ENCODE data around the gene PRR11.
"Not testable (repeated sequence)": the region's sequence is repeated elsewhere in the genome, so short reads cannot be mapped to it uniquely, and the experiment has no call there.

Gene PRR11

DNA sequence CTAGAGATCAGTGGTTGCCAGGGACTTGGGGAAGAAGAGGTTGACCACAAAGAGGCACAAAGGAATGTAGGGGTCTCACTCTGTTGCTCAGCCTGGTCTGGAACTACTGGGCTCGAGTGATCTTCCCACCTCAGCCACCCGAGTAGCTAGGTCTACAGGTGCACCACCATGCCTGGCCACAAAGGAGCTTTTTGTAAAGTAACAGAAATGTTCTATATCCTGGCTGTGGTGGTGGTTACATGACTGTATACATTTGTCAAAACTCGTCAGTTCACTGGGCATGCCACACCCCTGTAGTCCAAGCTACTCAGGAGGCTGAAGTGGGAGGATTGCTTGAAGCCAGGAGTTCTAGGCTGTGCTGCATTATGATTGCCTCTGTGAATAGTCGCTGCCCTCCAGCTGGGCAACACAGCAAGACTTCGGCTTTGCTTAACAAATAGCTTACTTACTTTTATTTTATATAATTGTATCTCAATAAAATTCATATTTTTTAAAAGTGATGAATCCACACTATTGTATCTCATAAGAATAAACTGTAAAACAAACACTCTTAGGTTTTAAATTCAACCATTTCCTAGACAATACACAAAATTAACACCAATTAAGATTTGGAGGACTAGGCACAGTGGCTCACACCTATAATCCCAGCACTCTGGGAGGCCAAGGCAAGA is 5.6 kb upstream of the PRR11 start:
- H3K4me3 ChIP-seq (ENCODE audit: low read length) = no peak overlapping the region
- DNase-seq (ENCODE audit: low read depth, low spot score) = peak; percentile 67

DNA sequence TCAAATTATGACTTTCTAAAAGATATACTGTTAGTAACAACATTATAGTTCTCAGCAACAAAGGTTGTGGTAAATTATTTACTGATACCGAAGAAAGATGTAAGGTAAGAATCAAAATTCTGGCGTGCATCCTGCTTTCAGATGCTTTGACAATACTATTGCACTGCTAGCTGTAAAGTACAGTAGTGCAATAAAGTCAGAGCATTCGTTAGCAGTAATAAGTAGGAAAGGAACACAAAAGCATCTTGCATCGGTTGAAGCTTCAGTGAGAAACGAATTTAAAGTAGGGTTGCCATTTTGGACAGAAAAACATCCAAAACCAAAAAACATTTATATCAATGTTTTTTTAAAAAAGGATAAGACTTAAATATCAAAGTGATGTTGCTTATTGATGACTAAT is 4.5 kb upstream of the PRR11 start:
- H3K4me3 ChIP-seq (ENCODE audit: low read length) = no peak overlapping the region
- DNase-seq (ENCODE audit: low read depth, low spot score) = peak; percentile 35

DNA sequence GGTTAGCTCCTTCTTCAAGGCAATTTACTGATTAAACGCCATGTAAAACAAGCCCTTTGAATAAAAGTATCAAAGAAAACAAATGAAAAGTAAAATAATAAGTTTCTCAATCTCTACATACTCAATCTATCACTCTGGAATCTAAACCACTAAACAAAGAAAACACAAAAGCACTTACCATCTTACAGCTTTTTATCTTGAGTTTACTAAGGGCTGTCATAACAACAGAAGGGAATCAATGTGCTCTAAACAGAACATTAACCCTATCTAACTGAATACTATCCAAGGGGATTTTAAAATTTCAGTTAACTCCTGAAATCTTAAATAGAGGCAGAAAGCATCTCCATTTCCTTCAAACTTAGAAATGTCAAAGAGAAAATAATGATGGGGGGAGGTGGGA is 4.0 kb upstream of the PRR11 start:
- peak overlapping the region; percentile 20 for H3K4me3 ChIP-seq (ENCODE audit: low read length)

DNA sequence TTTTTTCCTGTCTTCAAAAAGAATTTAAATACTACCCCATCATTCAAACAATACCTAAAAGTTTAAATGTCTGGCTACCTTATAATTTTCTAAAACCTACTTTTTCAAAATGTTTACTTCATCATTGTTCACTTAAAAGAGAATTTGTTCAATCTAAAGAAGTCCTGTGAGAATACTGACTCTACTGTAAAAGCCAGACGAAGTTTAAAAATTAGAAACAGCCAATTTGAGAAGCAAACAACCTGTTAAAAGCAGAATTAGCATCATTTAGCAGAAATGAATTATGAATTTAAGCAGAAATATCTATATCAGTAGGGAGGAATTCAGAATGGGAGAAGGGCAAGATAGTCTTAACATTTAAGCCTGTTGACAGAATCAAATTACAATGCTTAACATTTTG is 2.6 kb upstream of the PRR11 start:
- DNase-seq (ENCODE audit: low read depth, low spot score) = no peak
- peak overlapping the region; percentile 76 for H3K4me3 ChIP-seq (ENCODE audit: low read length)

More for the DNA sequence above, 4.0 kb upstream of the PRR11 start:
- no peak for DNase-seq (ENCODE audit: low read depth, low spot score)

DNA sequence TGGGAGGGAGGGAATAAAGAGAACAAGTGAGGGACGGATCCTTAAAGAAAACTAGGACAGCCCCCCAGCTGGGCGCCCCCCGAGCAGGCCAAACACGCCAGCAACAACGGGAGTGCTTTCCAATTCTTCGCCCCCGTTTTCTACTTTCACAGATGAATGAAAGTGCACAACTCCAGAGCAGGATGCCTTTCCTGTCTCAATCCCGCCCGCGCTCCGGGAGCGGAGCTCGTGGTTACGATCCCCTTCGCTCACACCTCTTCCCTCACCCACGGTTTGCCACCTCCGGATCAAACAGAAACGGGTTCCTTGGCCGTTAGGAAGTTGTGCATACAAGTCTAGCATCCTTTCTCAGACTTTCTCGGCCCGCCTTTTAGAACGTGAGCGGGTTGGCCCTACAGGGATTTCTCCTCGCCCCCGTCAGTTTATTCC is 1.2 kb upstream of the PRR11 start:
- DNase-seq (ENCODE audit: low read depth, low spot score) = peak; percentile 49
- H3K4me3 ChIP-seq (ENCODE audit: low read length) = peak overlapping the region; percentile 76

DNA sequence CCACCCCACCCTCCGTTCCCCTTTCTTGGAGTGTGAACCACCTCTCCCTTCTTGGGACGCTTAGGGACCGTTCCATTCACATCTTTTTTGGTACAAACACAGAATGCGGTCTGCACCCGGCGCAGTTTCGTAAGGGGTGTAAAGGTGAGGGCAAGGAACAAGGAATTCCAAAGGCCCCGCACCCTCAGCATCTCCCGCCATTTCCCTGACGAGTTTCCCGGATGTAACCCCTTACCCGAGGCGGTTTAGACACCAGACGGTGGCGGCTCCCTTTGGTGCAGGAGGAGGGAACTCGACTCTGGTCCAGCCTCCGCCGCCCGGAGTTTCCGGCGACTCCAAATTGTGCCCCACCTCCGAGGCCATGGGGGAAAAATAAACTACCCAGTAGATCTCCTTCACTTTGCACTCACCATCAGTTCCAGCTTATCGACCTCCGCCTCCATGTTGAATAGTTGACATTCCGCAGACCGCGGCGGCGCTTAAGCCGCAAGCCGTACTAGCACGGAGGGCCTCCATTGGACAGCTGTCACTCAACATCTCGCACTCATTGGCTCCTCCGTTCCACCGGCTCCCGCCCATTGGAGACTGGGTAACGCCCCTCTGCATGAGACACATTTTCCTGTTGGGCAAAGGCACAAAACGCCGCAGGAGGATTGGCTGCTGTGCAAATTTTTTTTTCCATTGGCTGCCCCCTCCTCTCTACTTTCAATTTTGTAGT is 666 bp upstream of the PRR11 start, which contains the start of gene SKA2:
Gene SKA2, minus strand, starts transcription at position 466 of the 718 bp plus-strand sequence. Its CDS starts 23 bp downstream, at position 443.
- no peak for DNase-seq (ENCODE audit: low read depth, low spot score)
- H3K4me3 ChIP-seq (ENCODE audit: low read length) = peak within 1 kb of the TSS; percentile 94

DNA sequence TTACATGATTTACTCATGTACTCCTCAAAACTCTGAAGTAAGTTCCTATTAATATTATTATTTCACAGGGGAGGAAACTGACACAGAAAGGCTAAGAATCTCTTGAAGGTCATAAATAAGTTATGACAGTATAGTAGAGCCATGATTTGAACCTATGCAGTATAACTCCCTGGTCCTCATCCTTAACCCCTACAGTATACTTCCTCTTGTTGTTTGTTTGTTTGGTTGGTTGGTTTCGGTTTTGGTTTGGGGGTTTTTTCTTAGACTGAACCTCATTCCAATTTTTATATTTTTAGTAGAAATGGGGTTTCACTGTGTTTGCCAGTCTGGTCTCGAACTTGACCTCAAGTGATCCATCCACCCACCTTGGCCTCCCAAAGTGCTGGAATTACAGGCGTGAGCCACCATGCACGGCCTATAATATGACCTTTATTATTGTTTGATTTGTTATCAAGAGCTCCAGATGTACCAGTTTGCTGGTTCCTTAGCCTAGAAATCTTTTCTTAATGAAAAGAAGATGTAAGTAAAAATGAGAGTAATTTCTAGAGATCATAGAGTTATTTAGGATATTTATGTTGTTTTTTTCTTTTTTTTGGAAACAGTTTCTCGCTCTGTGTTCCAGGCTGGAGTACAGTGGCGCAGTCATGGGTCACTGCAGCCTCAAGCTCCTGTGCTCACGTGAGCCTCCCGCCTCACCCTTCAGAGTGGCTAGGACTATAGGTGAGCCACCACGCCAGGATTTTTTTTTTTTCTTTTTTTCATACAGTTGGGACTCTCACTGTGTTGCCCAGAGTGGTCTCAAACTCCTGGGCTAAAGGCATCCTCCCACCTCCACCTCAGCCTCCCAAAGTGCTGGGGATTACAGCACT is 4.8 kb downstream of the PRR11 start:
- no peak for DNase-seq (ENCODE audit: low read depth, low spot score)

DNA sequence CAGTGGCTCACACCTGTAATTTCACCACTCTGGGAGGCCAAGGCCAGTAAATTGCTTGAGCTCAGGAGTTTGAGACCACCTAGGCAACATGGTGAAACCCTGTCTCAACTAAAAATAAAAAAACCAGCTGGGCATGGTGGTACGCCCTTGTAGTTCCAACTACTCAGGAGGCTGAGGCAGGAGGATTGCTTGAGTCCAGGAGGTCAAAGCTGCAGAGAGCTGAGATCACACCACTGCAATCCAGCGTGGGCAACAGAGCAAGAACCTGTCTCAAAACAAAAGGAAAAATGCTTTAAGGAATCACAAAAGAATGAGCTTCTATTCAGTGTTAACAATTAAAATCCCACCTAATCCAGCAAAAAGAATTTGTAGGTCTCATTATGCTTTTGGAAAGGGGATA is 5.9 kb downstream of the PRR11 start:
- H3K4me3 ChIP-seq (ENCODE audit: low read length) = no peak overlapping the region
- DNase-seq (ENCODE audit: low read depth, low spot score) = no peak

More for the DNA sequence above, 4.8 kb downstream of the PRR11 start:
- no peak overlapping the region; the same call in 1 of the 2 replicates for H3K4me3 ChIP-seq (ENCODE audit: low read length)

DNA sequence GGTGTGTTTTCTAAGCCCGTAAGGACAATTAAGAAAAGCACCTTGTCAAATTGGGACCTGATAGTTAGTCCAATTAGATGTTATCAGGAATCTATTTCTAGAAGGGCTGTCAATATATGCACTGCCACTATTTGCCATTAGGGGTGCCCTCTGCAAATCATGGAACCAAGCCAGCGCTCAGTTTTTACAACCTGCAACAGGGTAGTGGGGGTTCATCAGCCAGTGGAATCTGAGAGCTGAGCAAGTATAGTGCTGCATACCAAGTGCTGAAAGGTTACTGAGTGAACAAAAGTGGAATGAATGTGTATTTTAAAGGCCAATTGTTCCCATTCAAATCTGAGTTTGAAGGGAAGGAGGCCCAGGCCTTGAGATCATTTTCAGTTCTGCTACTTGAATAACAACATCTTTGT is 10.4 kb downstream of the PRR11 start:
- DNase-seq (ENCODE audit: low read depth, low spot score) = peak; percentile 50
- no peak overlapping the region for H3K4me3 ChIP-seq (ENCODE audit: low read length)

DNA sequence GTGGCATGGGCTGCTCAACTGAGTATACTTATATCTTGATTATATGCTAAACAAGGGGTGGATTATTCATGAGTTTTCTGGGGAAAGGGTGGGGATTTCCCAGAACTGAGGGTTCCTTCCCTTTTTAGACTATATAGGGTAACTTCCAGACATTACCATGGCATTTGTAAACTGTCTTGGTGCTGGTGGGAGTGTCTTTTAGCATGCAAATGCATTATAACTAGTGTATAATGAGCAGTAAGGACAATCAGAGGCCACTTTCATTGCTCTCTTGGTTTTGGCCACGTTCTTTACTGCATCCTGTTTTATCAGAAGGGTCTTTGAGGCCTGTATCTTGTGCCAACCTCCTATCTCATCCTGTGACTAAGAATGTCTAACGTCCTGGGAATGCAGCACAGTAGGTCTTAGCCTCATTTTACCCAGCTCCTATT is 12.0 kb downstream of the PRR11 start:
- no peak for DNase-seq (ENCODE audit: low read depth, low spot score)
- no peak overlapping the region for H3K4me3 ChIP-seq (ENCODE audit: low read length)

DNA sequence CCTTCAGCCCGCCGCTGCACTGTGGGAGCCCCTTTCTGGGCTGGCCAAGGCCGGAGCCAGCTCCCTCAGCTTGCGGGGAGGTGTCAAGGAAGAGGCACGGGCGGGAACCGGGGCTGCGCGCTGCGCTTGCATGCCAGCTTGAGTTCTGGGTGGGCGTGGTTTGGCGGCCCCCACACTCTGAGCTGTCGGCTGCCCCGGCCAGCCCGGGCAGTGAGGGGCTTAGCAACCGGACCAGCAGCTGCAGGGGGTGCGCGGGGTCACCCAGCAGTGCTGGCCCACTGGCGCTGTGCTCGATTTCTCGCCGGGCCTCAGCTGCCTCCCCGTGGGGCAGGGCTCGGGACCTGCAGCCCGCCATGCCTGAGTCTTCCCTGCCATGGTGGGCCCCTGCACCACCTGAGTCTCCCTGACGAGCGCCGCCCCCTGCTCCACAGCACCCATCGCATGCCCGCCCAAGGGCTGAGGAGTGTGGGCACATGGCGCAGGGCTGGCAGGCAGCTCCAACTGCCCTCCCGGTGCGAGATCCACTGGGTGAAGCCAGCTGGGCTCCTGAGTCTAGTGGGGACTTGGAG is 17.0 kb downstream of the PRR11 start:
- H3K4me3 ChIP-seq (ENCODE audit: low read length) = no peak overlapping the region
- DNase-seq (ENCODE audit: low read depth, low spot score) = no peak

DNA sequence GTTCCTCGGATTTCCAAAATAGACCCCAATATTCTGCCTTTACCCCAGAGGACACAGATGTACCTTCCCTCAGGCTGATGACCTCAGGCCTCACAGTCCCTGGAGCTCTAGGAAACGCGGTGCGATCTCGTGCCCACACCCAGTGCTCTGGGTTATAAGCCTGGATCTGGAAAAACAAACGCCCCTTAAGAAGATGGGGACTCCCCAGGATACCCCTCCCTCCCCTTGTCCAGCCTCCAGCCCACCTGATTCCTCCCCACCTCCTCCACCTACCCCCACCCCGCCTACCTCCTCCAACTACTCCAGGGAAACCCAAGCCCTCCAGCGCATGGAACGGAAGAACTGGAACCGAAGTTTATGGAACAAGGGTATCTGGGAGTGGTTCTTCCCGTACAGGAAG is 19.1 kb downstream of the PRR11 start:
- no peak overlapping the region for H3K4me3 ChIP-seq (ENCODE audit: low read length)
- DNase-seq (ENCODE audit: low read depth, low spot score) = no peak

DNA sequence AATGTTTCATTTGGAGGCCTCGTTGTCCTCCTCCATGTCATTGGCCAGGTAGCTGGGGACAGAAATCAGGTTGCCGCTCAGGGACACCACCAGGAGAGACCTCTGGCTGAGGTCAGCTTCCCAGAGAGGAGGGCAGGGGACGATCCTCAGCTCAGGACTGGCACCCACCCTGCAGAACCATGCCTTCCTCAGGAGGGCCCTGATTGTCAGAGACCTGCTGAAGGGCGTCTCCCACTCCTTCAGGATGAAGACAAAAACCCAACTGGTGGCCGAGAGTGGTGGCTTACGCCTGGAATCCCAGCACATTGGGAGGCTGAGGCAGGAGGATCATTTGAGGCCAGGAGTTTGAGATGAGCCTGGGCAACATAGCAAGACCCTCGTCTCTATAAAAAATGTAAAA is 19.5 kb downstream of the PRR11 start:
- no peak for DNase-seq (ENCODE audit: low read depth, low spot score)
- H3K4me3 ChIP-seq (ENCODE audit: low read length) = no peak overlapping the region

DNA sequence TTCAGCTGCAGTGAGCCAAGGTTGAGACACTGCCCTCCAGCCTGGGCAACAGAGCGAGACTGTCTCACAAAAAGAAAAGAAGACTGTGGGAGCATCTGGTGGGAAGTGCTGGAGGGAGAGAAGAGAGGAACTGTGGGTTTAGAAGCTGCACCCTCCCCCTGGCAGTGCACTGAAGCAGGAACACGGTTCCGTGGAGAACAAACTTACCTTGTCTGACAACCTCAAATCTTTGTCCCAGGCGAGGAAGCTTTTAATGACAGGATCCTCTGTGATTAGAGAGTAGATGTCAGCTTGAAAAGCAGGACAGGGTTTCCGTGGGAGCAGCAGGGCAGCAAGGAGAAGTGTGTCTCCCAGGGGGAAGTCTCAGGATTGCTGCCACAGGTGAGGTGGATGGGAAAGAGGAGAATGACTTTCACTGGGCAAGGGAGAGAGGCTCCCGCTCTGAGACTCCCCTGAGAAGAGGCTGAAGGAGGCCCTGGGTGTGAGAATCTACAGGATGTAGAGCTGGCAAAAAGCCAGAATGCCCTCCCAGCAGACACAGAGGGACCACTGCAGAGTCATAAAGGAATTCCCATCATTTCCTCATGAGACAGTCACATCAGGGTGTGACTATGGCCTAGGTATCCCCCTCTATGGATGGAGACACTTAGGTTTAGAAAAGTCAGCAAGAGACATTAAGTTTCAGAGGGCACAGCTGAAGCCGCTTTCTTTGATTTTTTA is 22.9 kb downstream of the PRR11 start:
- DNase-seq (ENCODE audit: low read depth, low spot score) = no peak
- no peak overlapping the region for H3K4me3 ChIP-seq (ENCODE audit: low read length)

DNA sequence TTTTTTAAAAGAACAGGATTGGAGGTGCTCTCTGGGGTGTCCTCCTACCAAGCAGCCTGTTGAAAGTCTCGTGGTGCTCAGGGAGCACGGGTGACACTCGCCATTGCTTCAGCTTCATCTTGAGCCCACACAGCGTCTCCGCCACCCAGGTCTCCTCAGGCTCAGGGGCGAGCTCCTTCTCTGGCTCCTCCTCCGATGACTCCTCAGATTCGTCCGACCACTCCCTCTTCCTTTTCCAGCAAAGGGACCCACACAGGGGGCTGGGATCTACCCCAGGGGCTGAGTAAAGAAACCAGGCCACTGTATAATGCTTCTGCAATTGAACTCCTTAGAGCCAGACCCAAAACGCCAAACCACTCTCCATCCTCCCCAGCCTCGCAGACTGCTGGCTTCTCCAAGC is 24.1 kb downstream of the PRR11 start:
- not testable (repeated sequence) for H3K4me3 ChIP-seq (ENCODE audit: low read length); DNase-seq (ENCODE audit: low read depth, low spot score)

DNA sequence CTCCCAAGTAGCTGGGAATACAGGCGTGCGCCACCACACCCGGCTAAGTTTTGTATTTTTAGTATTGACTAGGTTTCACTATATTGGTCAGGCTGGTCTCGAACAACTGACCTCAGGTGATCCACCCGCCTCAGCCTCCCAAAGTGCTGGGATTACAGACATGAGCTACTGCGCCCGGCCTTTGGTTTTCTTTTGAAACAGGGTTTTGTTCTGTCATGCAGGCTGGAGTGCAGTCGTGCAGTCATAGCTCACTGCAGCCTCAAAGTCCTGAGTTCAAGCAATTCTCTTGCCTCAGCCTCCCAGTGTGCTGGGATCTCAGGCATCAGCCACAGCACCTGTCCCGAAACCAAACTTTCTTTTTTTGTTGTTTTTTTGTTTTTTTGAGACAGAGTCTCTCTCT is 25.1 kb downstream of the PRR11 start:
- H3K4me3 ChIP-seq (ENCODE audit: low read length) = no peak overlapping the region
- no peak for DNase-seq (ENCODE audit: low read depth, low spot score)

DNA sequence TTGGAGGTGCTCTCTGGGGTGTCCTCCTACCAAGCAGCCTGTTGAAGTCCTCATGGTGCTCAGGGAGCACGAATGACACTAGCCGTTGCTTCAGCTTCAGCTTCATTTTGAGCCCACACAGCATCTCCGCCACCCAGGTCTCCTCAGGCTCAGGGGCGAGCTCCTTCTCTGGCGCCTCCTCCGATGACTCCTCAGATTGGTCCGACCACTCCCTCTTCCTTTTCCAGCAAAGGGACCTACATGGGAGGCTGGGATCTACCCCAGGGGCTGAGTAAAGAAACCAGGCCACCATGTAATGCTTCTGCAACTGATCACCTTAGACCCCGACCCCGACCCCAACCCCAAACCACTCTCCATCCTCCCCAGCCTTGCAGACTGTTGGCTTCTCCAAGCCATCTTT is 25.9 kb downstream of the PRR11 start:
- DNase-seq (ENCODE audit: low read depth, low spot score) = no peak
- H3K4me3 ChIP-seq (ENCODE audit: low read length) = no peak overlapping the region

DNA sequence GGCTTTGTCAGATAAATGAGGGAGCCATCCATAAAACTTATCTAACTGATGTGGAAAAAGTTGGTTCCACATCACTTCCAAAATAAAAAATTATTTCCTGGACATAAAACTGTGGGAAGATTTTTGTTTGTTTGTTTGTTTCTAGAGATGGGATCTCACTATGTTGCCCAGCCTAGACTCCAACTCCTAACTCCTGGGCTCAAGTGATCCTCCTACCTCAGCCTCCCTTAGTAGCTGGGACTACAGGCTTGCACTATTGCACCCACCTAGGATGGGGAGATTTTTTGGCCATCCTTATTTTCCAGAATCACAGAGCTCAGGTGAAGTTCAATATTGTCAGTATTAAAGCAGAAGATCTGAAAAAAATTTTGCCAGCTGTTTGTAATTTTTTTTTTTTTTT is 30.5 kb downstream of the PRR11 start:
- DNase-seq (ENCODE audit: low read depth, low spot score) = no peak
- no peak overlapping the region for H3K4me3 ChIP-seq (ENCODE audit: low read length)

DNA sequence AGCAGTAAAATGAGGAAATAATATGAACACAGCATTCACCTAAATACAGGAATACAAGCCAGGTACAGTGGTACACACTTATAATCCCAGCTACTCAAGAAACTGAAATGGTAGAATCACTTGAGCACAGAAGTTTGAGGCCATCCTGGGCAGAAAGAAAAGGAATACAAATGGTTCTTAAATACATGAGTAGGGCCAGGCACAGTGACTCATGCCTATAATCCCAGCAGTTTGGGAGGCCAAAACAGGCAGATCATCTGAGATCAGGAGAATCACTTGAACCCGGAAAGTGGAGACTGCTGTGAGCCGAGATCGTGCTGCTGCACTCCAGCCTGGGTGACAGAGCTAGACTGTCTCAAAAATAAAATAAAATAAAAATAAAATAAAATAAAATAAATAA is 31.3 kb downstream of the PRR11 start:
- no peak for DNase-seq (ENCODE audit: low read depth, low spot score)
- no peak overlapping the region for H3K4me3 ChIP-seq (ENCODE audit: low read length)
